HG02642 (cell line): ENCODE measurements around the gene RNU6-8.

ENCODE experiments used
- ATAC-seq: cut with Tn5 transposase; IDR thresholded peaks from one replicate; pipeline ENCODE4 v1.9.1; 2021; ENCODE audit warnings: mild to moderate bottlenecking; ENCODE audit not compliant: unreplicated experiment, poor library complexity

The RNU6-8 gene

GRCh38 chr14:32202998-32203882, at the start of gene RNU6-8:
RNU6-8 (minus strand) TSS chr14:32203269.
- peak; percentile 77 for ATAC-seq

GRCh38 chr14:32252030-32252670, 49.1 kb upstream of the RNU6-8 start:
- peak; percentile 85 for ATAC-seq

GRCh38 chr14:32251530-32251929, 48.5 kb upstream of the RNU6-8 start:
- no peak for ATAC-seq

- ATAC-seq: no peak
These were observed 47.6 kb upstream of the RNU6-8 start for GRCh38 chr14:32250681-32251080.

GRCh38 chr14:32249780-32250179, 46.7 kb upstream of the RNU6-8 start:
- ATAC-seq: no peak

GRCh38 chr14:32249371-32249770, 46.3 kb upstream of the RNU6-8 start:
- no peak for ATAC-seq

- ATAC-seq: no peak
These were observed 43.7 kb upstream of the RNU6-8 start for GRCh38 chr14:32246751-32247150.

- no peak for ATAC-seq
These were observed 41.3 kb upstream of the RNU6-8 start for GRCh38 chr14:32244404-32244803.

- ATAC-seq: no peak
These were observed 30.2 kb upstream of the RNU6-8 start for GRCh38 chr14:32233260-32233659.

GRCh38 chr14:32232481-32232880, 29.4 kb upstream of the RNU6-8 start:
- no peak for ATAC-seq

GRCh38 chr14:32230695-32231280, 27.7 kb upstream of the RNU6-8 start:
- ATAC-seq: no peak

GRCh38 chr14:32230181-32230580, 27.1 kb upstream of the RNU6-8 start:
- no peak for ATAC-seq

GRCh38 chr14:32226056-32226455, 23.0 kb upstream of the RNU6-8 start:
- no peak for ATAC-seq

GRCh38 chr14:32225378-32225920, 22.4 kb upstream of the RNU6-8 start:
- ATAC-seq: no peak

GRCh38 chr14:32224737-32225377, 21.8 kb upstream of the RNU6-8 start:
- no peak for ATAC-seq

GRCh38 chr14:32217301-32217700, 14.2 kb upstream of the RNU6-8 start:
- ATAC-seq: no peak

- ATAC-seq: no peak
These were observed 9.8 kb upstream of the RNU6-8 start for GRCh38 chr14:32212833-32213232.

GRCh38 chr14:32211068-32211404, 8.0 kb upstream of the RNU6-8 start:
- no peak for ATAC-seq

GRCh38 chr14:32209471-32209870, 6.4 kb upstream of the RNU6-8 start:
- ATAC-seq: no peak

GRCh38 chr14:32208490-32208889, 5.4 kb upstream of the RNU6-8 start:
- ATAC-seq: no peak

GRCh38 chr14:32206552-32206951, 3.5 kb upstream of the RNU6-8 start:
- no peak for ATAC-seq
